Keratinocyte (primary cell): ENCODE measurements around the gene FAM24B. TPM values are rescaled to one million over a fixed set of nuclear protein-coding genes. Genes with fewer than 3 reads are reported as not detected.
A peak's percentile ranks its signal among the peaks of the same experiment; 100 is the strongest.
"Not testable (repeated sequence)": the region's sequence is repeated elsewhere in the genome, so short reads cannot be mapped to it uniquely, and the experiment has no call there.

Source experiments
- DNase-seq: peaks from one replicate; pipeline ENCODE4 v3.0.0-alpha.2; 2011; ENCODE audit warnings: low read depth, missing footprints, low spot score
- FAIRE-seq: peaks from 2 replicates; lab custom pipeline; 2011; peaks lifted over from hg19 to GRCh38; lab: Jason Lieb, UNC
- H2AFZ ChIP-seq: 2 replicates; pipeline ENCODE4 v1.6.0; 2012; ENCODE audit warnings: low read length, control low read depth, inconsistent platforms; ENCODE audit not compliant: control insufficient read depth
- H3K27ac ChIP-seq: 2 replicates; pipeline ENCODE4 v1.5.1; 2011; ENCODE audit warnings: low read length; ENCODE audit not compliant: control insufficient read depth, insufficient read depth
- H3K27me3 ChIP-seq: 3 replicates; pipeline ENCODE4 v1.6.0; 2011; ENCODE audit warnings: low read length; ENCODE audit not compliant: control insufficient read depth, insufficient read depth; ENCODE audit errors: extremely low read depth
- H3K36me3 ChIP-seq, 2 experiments: 2 replicates in 1 of 2; 3 replicates in 1 of 2; pipeline ENCODE4 v1.5.1; 2011; ENCODE audit warnings: low read length in 2 of 2, mild to moderate bottlenecking in 1 of 2; ENCODE audit not compliant: control insufficient read depth in 2 of 2, insufficient read depth in 2 of 2; ENCODE audit errors: extremely low read depth in 1 of 2
- H3K4me1 ChIP-seq: 3 replicates; pipeline ENCODE4 v1.5.1; 2011; ENCODE audit warnings: low read length; ENCODE audit not compliant: control insufficient read depth, insufficient read depth; ENCODE audit errors: extremely low read depth
- H3K4me2 ChIP-seq: 3 replicates; pipeline ENCODE4 v1.6.0; 2011; ENCODE audit warnings: low read depth, low read length; ENCODE audit not compliant: control insufficient read depth, insufficient read depth; ENCODE audit errors: extremely low read depth
- H3K4me3 ChIP-seq, 3 experiments: fragments of 200-600 bp in 1 of 3; sonication (generic) in 1 of 3; 2 replicates in 2 of 3; 3 replicates in 1 of 3; pipeline ENCODE4 v1.5.1; 2011 to 2016; ENCODE audit warnings: low read length in 3 of 3, mild to moderate bottlenecking in 3 of 3, control low read depth in 2 of 3, inconsistent platforms in 1 of 3, low read depth in 1 of 3, mixed read lengths in 1 of 3, mixed run types in 1 of 3, moderate library complexity in 1 of 3; ENCODE audit not compliant: control insufficient read depth in 2 of 3, insufficient read depth in 2 of 3; ENCODE audit errors: extremely low read depth in 1 of 3
- H3K79me2 ChIP-seq: 2 replicates; pipeline ENCODE4 v1.6.0; 2012; ENCODE audit warnings: low read length; ENCODE audit not compliant: control insufficient read depth, insufficient read depth
- H3K9ac ChIP-seq: 3 replicates; pipeline ENCODE4 v1.6.0; 2011; ENCODE audit warnings: low read length; ENCODE audit not compliant: control insufficient read depth, insufficient read depth; ENCODE audit errors: extremely low read depth
- H3K9me1 ChIP-seq: 3 replicates; pipeline ENCODE4 v1.6.0; 2011; ENCODE audit warnings: low read length; ENCODE audit not compliant: control insufficient read depth, insufficient read depth; ENCODE audit errors: extremely low read depth
- H3K9me3 ChIP-seq: 2 replicates; pipeline ENCODE4 v1.5.1; 2012; ENCODE audit warnings: low read depth, low read length; ENCODE audit not compliant: control insufficient read depth
- H4K20me1 ChIP-seq: 3 replicates; pipeline ENCODE4 v1.6.0; 2011; ENCODE audit warnings: low read length; ENCODE audit not compliant: control insufficient read depth, insufficient read depth; ENCODE audit errors: extremely low read depth
- EZH2 ChIP-seq: IDR thresholded peaks from one replicate; pipeline ENCODE4 v1.6.1; 2012; ENCODE audit warnings: inconsistent platforms, mild to moderate bottlenecking, low read length, moderate library complexity
- dilution Hi-C: fragments of 300-500 bp; cut with MboI; formaldehyde crosslinking; loops from one replicate; pipeline ENCODE4 v1.7.0; 2020; ENCODE audit warnings: low sequenced_read_pairs; ENCODE audit not compliant: extremely low pct_ligation_motif_present
- polyA plus RNA-seq, 5 experiments: library from polyadenylated mRNA; depleted of rRNA in 3 of 5; stranded (reverse) in 3 of 5; stranded (forward) in 1 of 5; unstranded in 1 of 5; fragments of >200 nt; gene quantifications; 1 replicate in 1 of 5; 2 replicates in 3 of 5; 3 replicates in 1 of 5; pipeline versions ENCODE4 v1.2.1 to v1.2.3, GENCODE V29; 2011 to 2012; ENCODE audit warnings: missing spikeins in 2 of 5, low read depth in 1 of 5, low replicate concordance in 1 of 5
- TF ChIP-seq, protein P1 (sequence below), 3 experiments: IDR thresholded peaks in 1 of 3; conservative IDR thresholded peaks in 1 of 3; optimal IDR thresholded peaks in 1 of 3; 2 replicates in 2 of 3; 3 replicates in 1 of 3; pipeline versions ENCODE3 to v1.5.1; 2011; ENCODE audit warnings: low read length in 3 of 3, mild to moderate bottlenecking in 3 of 3, moderate library complexity in 2 of 3, control low read depth in 1 of 3, inconsistent platforms in 1 of 3; ENCODE audit not compliant: insufficient read depth in 2 of 3; ENCODE audit errors: extremely low read depth in 1 of 3

FAM24B gene
- polyA plus RNA-seq, 1 donor (not counting 4 experiments of a cell fraction or from before 2014, with no cell fraction given): 4.5 TPM

DNA sequence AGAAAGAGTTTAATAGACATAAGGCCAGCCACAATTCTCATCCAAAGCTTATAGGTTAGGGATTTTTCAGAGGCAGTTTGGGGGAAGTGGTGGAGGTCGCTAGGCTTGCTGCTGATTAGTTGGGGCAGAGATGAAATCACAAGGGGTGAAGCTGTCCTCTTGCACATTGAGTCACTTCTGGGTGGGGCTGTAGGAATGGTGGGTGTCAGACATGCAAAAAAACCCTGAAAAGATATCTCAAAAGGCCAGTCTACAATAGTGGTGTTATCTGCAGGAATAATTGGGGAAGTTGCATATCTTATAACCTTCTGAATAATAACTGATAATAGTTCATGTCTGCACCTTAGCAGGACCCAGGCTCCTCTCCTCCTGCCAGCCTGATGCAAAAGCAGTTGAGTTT, 2.1 kb downstream of the FAM24B start:
- Histone ChIP-seq H3K27ac (peak overlapping the region; percentile 34), H3K9me1 (no peaks in the 10 kb centered on the region), H3K4me1 (peaks cover 37% of the 10 kb centered on the region), H4K20me1 (no peaks in the 10 kb centered on the region), H3K4me2 (peak overlapping the region; percentile 93), H3K9me3 (no peaks in the 10 kb centered on the region), H3K9ac (no peak overlapping the region), H3K36me3 (peaks cover 0 to 1% of the 10 kb centered on the region in 2 experiments), H3K79me2 (peaks cover 58% of the 10 kb centered on the region), H2AFZ (no peak overlapping the region), H3K4me3 (peak overlapping the region in 1 of 3 experiments; percentile 4), H3K27me3 (no peaks in the 10 kb centered on the region)
- no peak for TF ChIP-seq EZH2
- DNase-seq (no peak), FAIRE-seq (no peak)
- dilution Hi-C loops: no loop called here

DNA sequence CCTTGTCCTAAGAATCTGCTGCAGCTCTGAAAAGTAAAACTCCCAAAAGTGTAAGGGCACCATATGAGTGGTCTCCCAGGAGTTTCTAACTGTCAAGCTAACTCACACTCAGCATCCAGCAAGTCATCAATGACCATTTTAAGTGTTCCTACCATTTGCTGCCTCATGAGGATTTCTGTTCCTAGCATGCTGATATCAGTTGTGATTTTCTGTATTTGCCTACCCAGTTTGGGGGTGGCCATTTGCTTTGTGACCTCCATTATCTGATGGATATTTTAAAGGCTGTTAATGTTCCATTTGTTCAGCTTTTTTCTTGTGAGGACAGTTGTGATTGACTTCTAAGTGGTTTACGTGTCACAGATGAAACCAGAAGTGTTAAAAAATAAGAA, 2.9 kb downstream of the FAM24B start:
- H3K36me3 ChIP-seq: peaks cover 0 to 1% of the 10 kb centered on the region in 2 experiments
- no peaks in the 10 kb centered on the region for H3K9me1 ChIP-seq
- TF ChIP-seq EZH2: no peak
- TF ChIP-seq, protein P1, sequence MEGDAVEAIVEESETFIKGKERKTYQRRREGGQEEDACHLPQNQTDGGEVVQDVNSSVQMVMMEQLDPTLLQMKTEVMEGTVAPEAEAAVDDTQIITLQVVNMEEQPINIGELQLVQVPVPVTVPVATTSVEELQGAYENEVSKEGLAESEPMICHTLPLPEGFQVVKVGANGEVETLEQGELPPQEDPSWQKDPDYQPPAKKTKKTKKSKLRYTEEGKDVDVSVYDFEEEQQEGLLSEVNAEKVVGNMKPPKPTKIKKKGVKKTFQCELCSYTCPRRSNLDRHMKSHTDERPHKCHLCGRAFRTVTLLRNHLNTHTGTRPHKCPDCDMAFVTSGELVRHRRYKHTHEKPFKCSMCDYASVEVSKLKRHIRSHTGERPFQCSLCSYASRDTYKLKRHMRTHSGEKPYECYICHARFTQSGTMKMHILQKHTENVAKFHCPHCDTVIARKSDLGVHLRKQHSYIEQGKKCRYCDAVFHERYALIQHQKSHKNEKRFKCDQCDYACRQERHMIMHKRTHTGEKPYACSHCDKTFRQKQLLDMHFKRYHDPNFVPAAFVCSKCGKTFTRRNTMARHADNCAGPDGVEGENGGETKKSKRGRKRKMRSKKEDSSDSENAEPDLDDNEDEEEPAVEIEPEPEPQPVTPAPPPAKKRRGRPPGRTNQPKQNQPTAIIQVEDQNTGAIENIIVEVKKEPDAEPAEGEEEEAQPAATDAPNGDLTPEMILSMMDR (optimal IDR thresholded peaks at IDR 0.05 in 1 of 3, IDR thresholded peaks at IDR 0.05 in 1 of 3, conservative IDR thresholded peaks at IDR 0.05 in 1 of 3; ENCODE audit: extremely low read depth in 1 of 3, insufficient read depth in 2 of 3, low read length in 3 of 3): no peak
- H3K27me3 ChIP-seq: no peaks in the 10 kb centered on the region
- DNase-seq (no peak), FAIRE-seq (no peak)
- dilution Hi-C loops: no loop called here
- H4K20me1 ChIP-seq: no peaks in the 10 kb centered on the region
- H2AFZ ChIP-seq: no peak overlapping the region
- peaks cover 37% of the 10 kb centered on the region for H3K4me1 ChIP-seq
- no peak overlapping the region for H3K9ac ChIP-seq
- H3K27ac ChIP-seq: no peak overlapping the region
- no peaks in the 10 kb centered on the region for H3K9me3 ChIP-seq
- no peak overlapping the region for H3K4me3 ChIP-seq
- no peak overlapping the region for H3K4me2 ChIP-seq
- H3K79me2 ChIP-seq: peaks cover 58% of the 10 kb centered on the region

DNA sequence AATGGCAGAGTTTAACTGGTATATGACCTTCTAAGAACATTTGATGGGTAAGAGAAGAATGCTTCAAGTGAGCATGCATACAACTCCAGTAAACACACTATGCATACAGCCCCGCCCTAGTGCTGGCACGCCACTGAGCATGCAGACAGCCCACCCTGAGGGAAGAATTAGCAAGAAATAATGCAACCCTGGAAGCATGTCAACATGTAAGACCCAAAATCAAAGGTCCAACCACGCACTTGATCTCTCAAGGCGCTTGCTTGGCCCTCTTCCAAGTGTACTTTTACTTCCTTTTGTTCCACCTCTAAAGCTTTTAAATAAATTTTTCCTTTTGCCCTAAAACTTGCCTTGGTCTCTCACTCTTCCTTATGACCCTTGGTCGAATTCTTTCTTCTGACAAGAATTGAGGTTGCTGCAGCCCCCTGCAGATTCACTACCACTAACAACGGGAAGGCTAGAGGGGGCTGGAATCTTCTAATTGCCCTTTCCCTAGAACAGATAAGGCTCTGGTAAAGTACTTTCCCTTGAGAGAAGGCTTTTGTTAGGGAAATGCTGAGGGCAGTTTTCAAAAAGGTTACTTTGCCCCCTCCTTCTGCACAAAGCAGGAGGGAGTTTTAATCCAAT, 3.4 kb downstream of the FAM24B start:
- Histone ChIP-seq H3K36me3 (peaks cover 0 to 1% of the 10 kb centered on the region in 2 experiments), H3K4me3 (no peak overlapping the region), H3K9ac (no peak overlapping the region), H4K20me1 (no peaks in the 10 kb centered on the region), H2AFZ (no peak overlapping the region), H3K9me3 (no peaks in the 10 kb centered on the region), H3K4me1 (peaks cover 37% of the 10 kb centered on the region), H3K9me1 (no peaks in the 10 kb centered on the region), H3K27ac (no peak overlapping the region), H3K79me2 (peaks cover 58% of the 10 kb centered on the region), H3K27me3 (no peaks in the 10 kb centered on the region), H3K4me2 (no peak overlapping the region)
- no peak for TF ChIP-seq EZH2
- TF ChIP-seq, protein P1 (optimal IDR thresholded peaks at IDR 0.05 in 1 of 3, IDR thresholded peaks at IDR 0.05 in 1 of 3, conservative IDR thresholded peaks at IDR 0.05 in 1 of 3; ENCODE audit: extremely low read depth in 1 of 3, insufficient read depth in 2 of 3, low read length in 3 of 3): no peak
- dilution Hi-C loops: no loop called here
- FAIRE-seq (no peak), DNase-seq (no peak)

DNA sequence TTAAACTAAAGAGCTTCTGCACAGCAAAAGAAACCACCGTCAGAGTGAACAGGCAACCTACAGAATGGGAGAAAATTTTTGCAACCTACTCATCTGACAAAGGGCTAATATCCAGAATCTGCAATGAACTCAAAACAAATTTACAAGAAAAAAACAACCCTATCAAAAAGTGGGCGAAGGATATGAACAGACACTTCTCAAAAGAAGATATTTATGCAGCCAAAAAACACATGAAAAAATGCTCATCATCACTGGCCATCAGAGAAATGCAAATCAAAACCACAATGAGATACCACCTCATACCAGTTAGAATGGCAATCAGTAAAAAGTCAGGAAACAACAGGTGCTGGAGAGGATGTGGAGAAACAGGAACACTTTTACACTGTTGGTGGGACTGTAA, 7.4 kb downstream of the FAM24B start:
- H3K9me1 ChIP-seq, H2AFZ ChIP-seq, dilution Hi-C loops, H3K9ac ChIP-seq, DNase-seq, H3K27me3 ChIP-seq, H3K4me2 ChIP-seq, H3K4me3 ChIP-seq, H3K9me3 ChIP-seq, H4K20me1 ChIP-seq, H3K36me3 ChIP-seq, H3K4me1 ChIP-seq, FAIRE-seq, H3K27ac ChIP-seq: not testable (repeated sequence)
- H3K79me2 ChIP-seq: peaks cover 38% of the 10 kb centered on the region
